ENCODE results near the gene ZNF503.

The ZNF503 gene, protein sequence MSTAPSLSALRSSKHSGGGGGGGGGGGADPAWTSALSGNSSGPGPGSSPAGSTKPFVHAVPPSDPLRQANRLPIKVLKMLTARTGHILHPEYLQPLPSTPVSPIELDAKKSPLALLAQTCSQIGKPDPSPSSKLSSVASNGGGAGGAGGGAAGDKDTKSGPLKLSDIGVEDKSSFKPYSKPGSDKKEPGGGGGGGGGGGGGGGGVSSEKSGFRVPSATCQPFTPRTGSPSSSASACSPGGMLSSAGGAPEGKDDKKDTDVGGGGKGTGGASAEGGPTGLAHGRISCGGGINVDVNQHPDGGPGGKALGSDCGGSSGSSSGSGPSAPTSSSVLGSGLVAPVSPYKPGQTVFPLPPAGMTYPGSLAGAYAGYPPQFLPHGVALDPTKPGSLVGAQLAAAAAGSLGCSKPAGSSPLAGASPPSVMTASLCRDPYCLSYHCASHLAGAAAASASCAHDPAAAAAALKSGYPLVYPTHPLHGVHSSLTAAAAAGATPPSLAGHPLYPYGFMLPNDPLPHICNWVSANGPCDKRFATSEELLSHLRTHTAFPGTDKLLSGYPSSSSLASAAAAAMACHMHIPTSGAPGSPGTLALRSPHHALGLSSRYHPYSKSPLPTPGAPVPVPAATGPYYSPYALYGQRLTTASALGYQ

DNA sequence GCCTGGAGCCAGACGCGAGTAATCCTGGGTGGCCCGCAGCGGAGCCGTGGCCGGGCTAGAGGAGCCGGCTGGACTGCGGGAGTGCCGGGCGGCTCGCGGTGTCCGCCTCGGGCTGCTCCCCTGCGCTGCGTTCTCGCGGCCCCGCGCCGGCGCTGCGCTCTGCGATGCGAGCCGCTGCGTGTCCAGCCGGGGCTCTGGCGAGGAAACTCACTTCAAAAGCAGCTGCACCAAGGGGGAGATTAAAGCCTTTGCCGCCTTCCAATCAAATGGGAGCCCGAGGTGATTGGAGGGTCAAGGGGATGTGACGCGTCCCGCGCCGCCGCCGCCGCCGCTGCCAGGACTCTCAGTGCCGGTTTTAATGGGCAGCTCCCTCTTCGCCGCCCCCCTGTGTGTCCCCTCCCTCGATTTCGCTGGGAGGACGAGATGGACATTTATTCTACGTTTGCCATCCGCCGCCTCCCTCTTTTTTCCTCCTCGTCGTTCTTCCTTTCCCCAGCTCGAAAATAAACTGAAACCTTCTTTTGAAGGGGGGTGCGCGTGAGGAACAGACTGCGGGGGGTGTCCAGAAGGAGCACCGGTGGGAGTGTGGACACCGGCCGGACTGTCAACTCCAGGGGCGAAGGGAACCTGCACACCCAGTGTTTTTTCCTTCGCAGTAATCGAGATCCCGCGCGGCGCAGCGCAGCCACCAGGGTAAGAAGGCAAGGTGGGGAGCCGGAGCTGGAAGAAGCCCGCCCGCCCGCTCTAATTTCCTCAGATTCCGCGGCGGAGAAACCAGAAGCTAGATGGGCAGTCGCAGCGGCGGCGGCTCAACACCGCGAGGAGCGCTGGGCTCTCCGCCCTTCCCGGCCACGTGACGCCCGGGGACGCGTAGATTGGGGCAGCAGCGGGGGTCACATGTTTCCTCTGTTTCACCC lies at the start of gene ZNF503:
Gene ZNF503 (minus strand): TSS at position 196 of the 917 bp plus-strand sequence. CDS start 345 bp downstream, outside the sequence.
- no peak for DNase-seq

DNA sequence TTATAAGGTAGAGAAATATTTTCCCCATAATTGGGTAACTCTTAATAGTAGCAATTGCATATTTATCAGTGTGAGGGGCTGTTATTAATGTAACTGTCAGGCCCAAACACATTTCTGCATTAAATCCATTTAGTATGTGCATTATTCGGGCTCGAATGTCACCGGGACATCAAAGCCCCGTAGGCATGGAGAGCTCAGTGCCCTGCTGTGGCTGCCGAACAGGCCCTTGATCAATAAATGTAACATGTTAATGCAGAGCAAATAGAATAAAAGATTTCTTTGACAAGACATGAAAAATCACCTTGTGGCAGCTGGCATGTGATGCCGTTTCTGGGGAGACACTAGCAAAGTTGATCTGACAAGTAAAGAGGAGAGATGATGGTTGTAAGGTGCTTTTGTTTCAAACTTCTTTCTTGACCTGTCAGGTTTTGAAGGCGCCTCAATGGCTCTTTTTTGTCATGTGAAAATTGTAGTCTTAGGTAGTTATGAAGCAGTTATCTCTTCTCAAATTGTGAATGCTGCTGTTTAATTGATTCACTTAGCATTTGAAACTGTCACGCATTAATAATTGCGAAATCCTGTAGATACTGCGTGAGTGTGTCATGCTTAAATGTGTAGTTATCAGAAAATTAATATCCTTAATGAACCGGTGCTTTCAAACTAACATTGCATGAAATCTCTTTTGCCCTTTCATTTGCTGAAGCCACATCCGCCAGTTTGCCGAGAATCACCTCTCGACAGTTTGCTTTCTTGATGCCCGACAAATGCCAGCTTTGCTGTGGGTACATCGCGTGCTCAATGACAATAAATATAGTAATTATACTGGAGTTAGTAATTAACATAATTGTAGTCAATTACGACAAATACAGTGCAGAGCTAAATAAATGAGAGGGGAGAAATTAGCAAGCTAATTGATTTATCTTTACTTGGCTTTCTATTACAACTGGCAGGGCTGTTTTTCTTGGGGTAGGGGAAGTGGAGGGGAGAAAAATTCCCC lies 49.4 kb upstream of the ZNF503 start:
- no peak for DNase-seq

DNA sequence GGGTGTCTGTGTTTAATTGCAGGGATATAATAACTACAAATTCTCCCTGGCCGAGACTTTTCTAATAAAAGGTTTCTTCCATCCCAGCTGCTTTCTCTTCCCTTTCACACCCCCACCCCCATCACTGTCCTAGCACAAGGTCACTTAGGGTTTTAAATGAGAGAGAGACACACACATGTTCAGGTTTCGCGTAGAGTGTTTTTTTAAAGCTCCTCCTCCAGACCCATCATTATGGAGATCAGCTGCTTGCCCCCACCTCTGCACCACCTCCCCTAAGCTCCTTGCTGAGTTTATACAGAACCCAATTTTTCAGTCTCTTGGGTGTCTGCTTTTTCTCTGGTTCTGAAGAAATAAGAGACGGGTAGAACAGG lies 48.5 kb upstream of the ZNF503 start:
- no peak for DNase-seq

DNA sequence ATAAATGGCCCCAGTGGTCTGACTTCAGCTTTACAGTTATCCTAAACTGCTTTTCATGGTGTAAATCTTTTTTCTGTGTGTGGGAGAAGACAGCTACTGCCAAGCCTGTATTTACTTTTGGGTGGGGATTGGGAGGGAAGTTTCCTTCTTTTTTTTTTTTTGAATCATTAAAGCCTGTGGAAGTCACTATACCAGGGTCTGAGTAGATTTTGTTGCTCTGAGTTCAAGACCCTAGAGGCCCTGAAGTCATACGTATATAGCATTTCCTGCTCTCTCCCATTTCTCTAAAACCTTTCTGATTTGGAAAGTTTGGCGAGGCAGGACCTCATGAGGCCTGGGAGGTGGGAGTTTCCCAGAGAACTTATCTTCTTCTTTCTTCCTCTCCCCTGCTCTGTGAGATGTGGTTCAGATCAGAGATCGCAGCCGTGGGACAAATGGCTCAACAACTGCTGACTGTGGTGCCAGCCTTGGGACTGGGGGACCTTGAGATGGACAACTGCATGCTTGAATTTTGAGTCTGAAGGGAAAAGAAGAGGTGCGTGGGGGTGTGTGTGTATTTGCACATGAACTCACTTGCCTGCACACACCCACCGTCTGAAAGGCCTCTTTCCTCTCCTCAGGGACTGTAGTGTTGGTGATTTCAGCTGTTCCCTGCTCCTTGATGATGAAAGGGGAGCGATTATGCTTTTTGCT lies 48.0 kb upstream of the ZNF503 start:
- no peak for DNase-seq

DNA sequence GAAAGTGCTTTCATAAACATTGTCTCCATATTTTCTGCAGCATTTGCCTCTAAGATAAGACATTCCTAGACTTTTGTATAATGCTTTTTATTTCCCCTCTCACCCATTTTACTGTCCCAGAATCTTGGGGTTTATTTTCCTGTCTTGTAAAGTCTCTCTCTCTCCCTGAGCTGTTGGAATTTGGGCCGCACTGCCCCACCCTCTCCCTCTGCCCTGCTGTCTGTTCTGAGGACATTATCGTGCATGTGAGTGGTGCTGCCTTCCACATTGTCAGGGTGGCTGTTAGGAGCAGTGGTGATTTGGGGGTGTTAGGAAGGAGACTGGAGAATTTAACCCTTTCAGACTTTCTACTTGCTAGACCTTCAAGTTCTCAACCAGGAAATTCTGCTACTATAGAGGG lies 46.6 kb upstream of the ZNF503 start:
- DNase-seq, result no peak

DNA sequence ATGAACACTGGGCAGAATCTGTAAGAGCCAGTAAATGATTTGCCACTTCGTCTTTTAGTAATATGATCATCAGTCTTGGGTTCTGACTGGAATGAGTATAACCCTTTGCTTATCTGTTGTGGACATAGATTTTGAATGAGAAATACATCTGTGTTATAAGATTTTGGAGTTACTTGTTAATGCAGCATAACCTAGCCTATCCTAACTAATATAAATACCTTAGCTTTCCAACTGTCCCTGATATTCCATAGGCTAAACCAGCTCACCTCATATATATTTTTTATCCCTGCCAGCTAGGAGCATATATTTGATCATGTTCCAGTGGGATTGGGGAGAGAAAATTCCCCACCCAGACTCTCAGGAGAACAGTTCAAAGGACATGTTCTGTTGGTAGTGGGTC lies 44.9 kb upstream of the ZNF503 start:
- no peak for DNase-seq

DNA sequence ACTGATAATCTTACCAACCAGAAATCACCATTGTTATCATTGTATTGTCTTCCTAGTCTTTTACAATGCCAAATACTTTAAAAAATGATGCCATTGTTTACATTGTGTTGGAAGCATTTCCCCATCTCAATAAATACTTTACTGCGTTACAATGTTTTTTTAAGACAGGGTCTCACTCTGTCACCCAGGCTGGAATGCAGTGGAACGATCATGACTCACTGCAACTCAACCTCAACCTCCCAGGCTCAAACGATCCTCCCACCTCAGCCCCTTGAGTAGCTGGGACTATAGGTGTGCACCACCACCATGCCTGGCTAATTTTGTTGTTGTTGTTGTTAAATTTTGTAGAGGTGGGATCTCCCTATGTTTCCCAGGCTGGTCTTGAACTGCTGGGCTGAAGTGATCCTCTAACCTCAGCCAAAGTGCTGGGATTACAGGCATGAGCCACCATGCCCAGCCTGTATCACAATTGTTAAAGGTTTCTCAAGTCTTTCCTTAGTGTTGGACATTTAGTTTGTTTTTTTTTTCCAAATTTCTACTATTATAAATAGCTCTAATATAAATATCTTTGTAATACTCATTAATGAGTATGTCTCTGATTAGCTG lies 43.3 kb upstream of the ZNF503 start:
- DNase-seq, result no peak

DNA sequence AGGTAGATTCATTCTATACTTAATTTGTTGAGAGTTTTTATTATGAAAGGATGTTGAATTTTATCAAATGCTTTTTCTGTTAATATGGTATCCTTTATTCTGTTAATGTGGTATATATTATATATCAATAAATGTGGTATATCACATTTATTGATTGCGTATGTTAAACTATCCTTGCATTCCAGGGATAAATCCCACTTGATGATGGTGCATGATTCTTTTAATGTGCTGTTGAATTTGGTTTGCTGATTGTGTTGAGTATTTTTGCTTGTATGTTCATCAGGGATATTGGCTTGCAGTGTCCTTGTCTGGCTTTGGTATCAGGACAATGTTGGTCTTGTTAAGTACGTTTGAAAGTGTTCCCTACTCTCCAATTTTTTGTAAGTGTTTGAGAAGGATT lies 41.8 kb upstream of the ZNF503 start:
- DNase-seq, result no peak

DNA sequence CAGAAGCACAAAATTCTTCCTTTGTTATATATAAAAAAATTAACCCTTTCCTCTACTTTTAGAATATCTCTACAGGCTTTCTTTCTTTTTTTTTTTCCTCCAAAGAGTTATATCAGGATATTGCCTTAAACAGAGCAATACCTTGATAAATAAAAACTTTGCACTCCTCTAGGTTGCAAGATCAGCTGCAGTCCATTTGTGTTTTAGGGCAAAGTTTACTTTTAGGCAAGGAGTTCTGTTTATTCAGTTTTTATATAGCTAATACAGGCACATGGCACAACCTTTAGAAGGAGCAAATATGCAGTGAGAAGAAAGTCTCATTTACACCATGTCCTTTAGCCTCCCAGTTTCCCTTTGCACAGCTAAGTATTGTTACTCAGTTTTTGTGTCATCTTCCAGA lies 40.1 kb upstream of the ZNF503 start:
- no peak for DNase-seq

DNA sequence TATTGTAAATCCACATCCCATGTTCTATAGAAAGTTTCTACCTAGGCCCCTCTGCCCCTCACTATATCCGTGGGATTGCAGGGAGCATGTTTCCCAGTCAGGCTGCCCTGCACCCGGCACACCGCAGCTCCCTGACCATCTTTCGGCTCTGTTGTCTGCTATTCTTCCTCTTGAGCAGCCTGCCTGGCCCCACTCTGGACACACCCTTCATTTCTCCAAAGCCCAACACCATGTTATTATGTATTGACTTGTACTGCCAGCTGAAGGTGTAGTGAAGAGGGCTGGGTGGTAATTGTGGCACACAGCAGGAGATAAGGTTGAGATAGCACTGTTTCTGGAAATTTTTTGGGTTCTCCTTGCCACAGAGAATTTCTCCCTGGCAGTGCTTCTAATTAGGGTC lies 39.6 kb upstream of the ZNF503 start:
- DNase-seq, result no peak

DNA sequence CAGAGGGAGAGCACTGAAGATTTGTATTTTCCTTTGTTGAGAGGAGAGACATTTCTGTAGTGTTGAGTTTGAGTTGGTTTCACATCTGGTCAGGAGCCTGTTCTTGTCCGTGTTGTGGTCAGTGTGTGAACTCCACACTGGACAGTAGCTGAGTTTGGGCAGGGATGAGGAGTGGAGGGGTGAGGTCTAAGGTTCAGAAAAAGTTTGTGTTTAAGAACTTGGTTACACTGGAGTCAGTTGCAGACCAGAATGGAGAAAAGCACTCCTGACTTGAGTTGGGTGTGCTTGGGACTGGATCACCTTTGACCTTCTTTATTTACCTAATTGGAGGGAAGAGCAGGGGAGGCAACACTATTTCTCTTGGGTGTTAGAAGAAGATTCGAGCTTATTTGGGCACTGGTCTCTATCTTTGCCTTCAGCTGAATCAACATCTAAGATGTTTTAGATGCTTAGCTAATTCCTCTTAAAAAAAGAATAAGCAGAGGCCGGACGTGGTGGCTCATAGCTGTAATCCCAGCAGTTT lies 38.8 kb upstream of the ZNF503 start:
- DNase-seq, result no peak

DNA sequence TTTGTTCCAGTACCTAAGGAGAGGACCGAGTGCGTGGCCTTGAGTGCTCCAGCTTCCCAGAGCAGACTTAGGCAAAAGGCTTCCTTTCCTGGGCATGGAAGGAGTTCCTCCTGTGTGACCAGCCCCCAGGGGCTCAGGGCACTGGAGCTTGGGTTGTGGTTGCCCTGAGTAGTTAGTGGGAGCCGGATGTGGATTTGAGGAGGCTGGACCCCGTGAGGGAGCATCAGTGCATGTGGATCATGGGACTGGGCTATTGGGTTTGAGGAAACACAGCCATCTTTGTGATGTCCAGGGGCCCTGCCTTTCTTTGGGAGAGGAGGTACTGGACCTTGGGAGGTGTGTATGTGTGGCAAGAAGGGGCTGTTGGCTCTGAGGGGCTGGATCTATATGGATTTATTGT lies 38.2 kb upstream of the ZNF503 start:
- no peak for DNase-seq

DNA sequence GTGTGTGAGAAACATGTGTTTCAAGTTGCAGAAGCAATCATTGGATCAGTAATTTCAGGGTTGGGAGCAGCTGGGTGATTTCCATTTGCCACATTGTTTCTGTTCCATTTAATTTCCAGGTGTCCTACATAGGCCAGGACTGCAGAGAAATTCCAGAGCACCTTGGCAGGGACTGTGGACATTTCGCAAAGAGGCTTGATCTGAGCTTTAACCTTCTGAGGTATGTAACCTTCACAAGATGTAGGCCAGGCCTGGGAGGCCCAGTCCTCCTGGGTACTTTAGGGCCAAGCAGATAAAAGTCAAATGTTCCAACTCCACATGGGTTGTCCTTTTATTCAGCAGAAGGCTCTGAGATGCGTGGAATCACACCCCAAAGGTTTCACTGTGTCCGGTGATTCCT lies 36.7 kb upstream of the ZNF503 start:
- no peak for DNase-seq

DNA sequence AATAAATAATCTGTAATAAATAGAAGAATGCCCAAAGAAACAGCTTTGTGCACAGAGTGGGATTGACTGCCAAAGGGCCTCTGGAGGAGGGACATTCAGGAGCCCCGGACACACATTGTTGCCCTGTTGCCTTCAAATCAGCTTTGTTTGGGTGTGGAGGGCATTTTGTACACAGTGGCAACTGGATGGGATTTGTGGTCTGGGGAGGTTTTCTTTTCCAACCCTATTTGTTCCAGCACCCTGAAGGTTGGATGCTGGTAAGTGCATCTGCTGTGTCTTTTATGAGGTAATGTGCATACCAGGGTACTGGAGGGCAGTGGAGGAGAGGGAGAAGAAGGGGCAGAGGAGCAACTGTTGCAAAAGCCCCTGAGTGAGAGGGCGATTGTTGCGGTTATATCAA lies 36.1 kb upstream of the ZNF503 start:
- DNase-seq, result no peak

DNA sequence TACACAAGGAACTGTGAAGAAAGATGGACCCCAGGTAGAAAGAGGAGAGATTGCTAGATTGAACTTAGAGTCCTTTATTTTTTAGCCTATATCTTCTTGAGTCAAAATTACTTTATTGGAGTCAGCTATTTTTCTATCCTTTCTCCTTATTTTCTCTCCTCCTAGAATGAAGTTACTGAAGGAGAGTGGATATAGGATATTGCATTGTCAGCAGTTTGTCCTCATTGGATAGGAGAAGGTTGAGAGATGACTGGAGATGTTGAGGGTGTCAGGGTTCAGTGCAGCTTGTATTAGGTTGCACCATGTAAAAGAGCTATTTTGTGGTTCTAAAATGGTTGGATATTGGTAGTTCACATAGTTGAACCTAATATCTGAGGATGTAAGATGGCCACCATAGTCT lies 35.3 kb upstream of the ZNF503 start:
- DNase-seq, result no peak

DNA sequence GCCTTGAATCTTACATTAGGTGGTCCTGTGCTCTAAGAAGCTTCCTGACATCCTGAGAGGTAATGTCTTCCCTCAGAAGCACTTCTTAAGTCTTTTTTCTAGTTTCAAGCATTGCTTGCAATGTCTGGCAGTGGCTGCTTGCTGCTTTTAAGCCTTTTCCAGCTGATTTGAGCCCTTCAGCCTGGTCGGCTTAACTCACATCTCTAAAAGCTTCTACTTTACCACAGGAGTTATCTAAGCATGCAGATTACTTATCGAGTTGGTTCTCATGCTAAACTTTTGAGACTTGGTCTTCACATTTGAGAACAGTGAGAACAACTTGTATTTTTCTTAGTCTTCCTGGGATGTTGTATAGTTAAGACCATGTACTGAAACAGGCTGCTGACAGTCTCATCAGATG lies 33.7 kb upstream of the ZNF503 start:
- DNase-seq, result no peak

DNA sequence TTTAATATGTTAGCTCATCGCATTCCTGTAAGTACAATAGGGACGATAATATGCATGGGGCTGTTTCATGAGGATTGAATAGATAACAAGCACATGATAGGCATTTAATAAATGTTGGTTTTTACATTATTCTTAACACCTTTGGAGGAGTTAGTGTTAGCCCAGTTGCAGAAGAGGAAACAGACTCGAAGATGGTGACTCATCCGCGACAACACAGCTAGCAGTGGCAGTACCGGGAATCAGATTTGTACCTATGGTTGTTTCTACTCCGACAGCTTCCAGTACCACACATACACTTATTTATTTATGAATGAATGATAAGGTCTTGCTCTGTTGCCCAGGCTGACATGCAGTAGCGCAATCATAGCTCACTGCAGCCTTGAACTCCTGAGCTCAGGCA lies 32.7 kb upstream of the ZNF503 start:
- no peak for DNase-seq

DNA sequence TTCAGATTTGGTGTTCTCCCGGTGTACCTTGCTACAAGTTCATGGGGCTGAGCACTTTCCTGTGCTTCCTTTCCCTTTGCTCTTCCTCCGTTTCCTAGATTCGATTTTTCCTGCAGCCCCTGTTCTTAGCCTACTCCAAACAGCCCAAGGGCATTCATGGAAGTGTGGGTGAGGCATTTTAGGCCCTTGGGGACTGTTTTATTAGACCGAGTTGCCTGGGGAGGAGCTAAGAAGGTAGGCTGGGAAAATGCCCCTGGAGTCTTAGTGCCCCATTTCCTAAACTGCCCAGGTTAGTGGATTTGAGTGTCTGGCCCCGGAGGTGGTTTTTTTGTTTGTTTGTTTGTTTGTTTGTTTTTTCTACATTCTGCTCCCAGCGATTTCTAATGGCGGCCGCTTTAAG lies 31.7 kb upstream of the ZNF503 start:
- DNase-seq, result no peak

DNA sequence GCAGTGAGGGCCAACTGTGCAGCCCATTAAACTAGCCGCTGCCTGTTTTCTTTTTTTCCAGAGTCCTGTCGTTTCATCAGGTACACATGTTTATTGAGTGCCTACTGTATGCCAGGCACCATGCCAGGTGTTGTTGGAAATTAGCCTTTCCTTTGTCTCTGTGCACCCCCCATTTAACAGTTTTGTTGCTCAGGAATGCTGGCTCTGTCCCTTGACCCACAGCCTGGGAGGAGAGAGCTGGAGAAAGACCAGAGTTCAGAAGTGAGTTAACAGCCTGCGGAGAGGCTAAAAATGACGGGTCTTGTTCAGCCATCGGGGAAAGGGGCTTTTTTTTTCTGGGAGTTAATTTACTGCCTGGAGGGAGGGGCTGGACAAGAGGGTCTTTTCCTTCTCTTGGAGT lies 31.2 kb upstream of the ZNF503 start:
- no peak for DNase-seq

DNA sequence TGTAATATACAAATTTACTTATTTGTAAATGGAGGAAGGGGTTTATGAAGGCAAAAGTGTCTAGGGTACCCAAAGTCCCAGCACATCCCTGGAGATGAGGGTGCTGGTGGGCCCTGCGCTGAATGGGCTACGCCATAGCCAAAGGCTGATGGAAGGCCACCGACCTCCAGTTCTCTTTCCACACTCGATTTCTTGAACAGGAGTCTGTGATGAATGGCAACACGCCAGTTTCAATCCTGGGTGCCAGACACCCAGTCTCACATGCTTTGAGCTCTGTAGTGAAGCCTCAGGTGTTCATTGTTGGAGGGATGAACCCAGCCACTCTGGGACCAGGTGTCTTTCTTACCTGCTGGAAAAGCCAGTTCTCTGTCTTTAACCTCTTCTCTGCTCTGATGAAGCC lies 30.6 kb upstream of the ZNF503 start:
- DNase-seq, result no peak
